GM12891 (cell line): ENCODE data around the gene HEMGN.
A peak's percentile ranks its signal among the peaks of the same experiment; 100 is the strongest.

Experiments
- DNase-seq: peaks from one replicate; pipeline ENCODE4 v3.0.0; 2011; ENCODE audit warnings: low spot score; ENCODE audit not compliant: insufficient read length
- FAIRE-seq: peaks from 2 replicates; lab custom pipeline; 2011; peaks lifted over from hg19 to GRCh38; lab: Jason Lieb, UNC
- PAX5 ChIP-seq: IDR thresholded peaks from 2 replicates; pipeline ENCODE4 v1.6.1; 2011; ENCODE audit warnings: low read length, moderate library complexity, mild to moderate bottlenecking; ENCODE audit not compliant: insufficient read depth, severe bottlenecking
- POLR2A ChIP-seq: IDR thresholded peaks from 2 replicates; pipeline ENCODE4 v1.6.1; 2011; ENCODE audit warnings: low read depth, low read length, control low read depth
- POLR2AphosphoS5 ChIP-seq: IDR thresholded peaks from 2 replicates; pipeline ENCODE4 v1.6.1; 2011; ENCODE audit warnings: low read depth, low read length, control low read depth
- POU2F2 ChIP-seq: IDR thresholded peaks from 2 replicates; pipeline ENCODE4 v1.6.1; 2011; ENCODE audit warnings: low read depth, mild to moderate bottlenecking, control low read depth, low read length, moderate library complexity
- SPI1 ChIP-seq: IDR thresholded peaks from 2 replicates; pipeline ENCODE4 v1.6.1; 2011; ENCODE audit warnings: low read depth, low read length, control low read depth
- TAF1 ChIP-seq: IDR thresholded peaks from 2 replicates; pipeline ENCODE4 v1.6.1; 2011; ENCODE audit warnings: low read depth, low read length, control low read depth

Gene HEMGN

DNA sequence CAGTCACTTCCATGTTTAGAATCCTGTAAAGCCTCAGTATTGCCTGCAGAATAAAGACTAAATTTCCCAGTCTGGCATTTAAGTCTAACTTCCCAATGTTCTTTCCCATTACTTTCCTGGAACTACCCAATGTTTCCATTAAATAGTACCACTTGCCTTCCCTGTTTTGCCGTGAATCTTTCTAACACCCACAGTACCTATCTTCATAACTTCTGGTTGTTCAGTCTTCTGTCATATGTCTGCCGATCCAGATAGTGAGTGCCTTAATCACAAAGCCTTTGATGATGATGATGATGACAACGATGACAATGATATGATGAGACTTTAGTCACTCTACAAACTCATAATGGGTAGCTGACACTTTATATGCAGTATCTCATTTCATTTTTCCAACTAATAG is 6.6 kb upstream of the HEMGN start:
- no peak for FAIRE-seq
- TF ChIP-seq POLR2AphosphoS5: no peak
- TF ChIP-seq POU2F2: no peak
- TF ChIP-seq SPI1: no peak
- no peak for TF ChIP-seq PAX5
- TF ChIP-seq TAF1: no peak
- no peak for TF ChIP-seq POLR2A

GRCh38 chr9:97943308-97943855 is 5.4 kb upstream of the HEMGN start:
- no peak for FAIRE-seq
- TF ChIP-seq PAX5 (no peak), POLR2AphosphoS5 (no peak), POLR2A (no peak), TAF1 (no peak), SPI1 (no peak), POU2F2 (no peak)
- DNase-seq: no peak

More for the DNA sequence above, 6.6 kb upstream of the HEMGN start:
- DNase-seq: no peak

- TF ChIP-seq POLR2A: no peak
- TF ChIP-seq TAF1: no peak
- TF ChIP-seq PAX5: no peak
- TF ChIP-seq POU2F2: no peak
- TF ChIP-seq POLR2AphosphoS5: no peak
- TF ChIP-seq SPI1: no peak
- DNase-seq: no peak
- FAIRE-seq: peak; percentile 40
Observed at GRCh38 chr9:97941323-97941722, 3.4 kb upstream of the HEMGN start.

- no peak for FAIRE-seq
- TF ChIP-seq PAX5: no peak
- no peak for TF ChIP-seq POLR2AphosphoS5
- TF ChIP-seq POLR2A: no peak
- no peak for TF ChIP-seq SPI1
- TF ChIP-seq TAF1: no peak
- no peak for TF ChIP-seq POU2F2
- no peak for DNase-seq
Observed at GRCh38 chr9:97940741-97941140, 2.8 kb upstream of the HEMGN start.

DNA sequence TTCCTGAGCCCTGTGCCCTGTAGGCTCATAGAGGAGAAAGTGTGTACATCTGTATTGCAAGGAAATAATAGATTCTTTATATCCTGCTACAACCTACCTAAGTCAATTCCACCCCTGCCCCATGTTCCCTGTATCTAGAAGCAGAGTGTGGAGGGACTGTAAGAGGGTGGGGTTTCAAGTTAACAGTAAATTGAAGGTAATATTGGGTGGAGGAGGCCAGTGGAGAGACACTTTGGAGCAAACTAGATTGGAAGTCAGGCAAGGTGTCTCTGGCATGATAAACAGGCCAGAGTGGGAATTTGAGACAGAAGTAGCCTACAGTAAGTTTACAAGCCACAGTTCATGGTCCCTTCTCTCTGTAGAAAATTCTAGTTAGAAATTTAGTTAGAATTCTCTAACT is 2.3 kb upstream of the HEMGN start:
- no peak for DNase-seq
- TF ChIP-seq POU2F2 (no peak), POLR2A (no peak)
- no peak for FAIRE-seq

GRCh38 chr9:97936998-97937397 is 974 bp downstream of the HEMGN start:
- DNase-seq (no peak), FAIRE-seq (no peak)
- no peak for TF ChIP-seq TAF1
- no peak for TF ChIP-seq POLR2AphosphoS5
- no peak for TF ChIP-seq POLR2A
- no peak for TF ChIP-seq PAX5
- no peak for TF ChIP-seq SPI1
- no peak for TF ChIP-seq POU2F2

DNA sequence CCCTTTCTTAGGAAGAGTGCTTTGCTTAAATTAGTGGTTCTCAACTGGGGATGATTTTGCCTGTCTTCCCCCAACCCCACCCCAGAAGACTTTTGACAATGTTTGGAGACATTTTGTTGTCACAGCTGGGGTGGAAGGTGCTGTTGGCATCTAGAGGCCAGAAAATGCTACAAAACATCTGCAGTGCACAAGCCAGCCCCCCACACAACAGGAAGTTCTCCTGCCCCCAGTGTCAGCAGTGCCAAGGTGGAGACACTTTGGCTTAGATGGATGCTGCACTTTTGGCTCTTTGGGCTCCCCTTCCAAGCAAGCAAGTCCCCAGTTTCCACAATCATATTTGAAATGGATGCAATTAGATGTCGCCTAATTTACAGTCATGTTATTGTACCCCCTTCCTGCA is 2.7 kb downstream of the HEMGN start:
- TF ChIP-seq PAX5: no peak
- no peak for TF ChIP-seq POLR2AphosphoS5
- TF ChIP-seq SPI1: no peak
- TF ChIP-seq TAF1: no peak
- TF ChIP-seq POU2F2: no peak
- TF ChIP-seq POLR2A: no peak
- no peak for DNase-seq
- peak; percentile 52 for FAIRE-seq

- FAIRE-seq (no peak), DNase-seq (no peak)
- no peak for TF ChIP-seq SPI1
- TF ChIP-seq PAX5: no peak
Observed at GRCh38 chr9:97934321-97935115, 3.5 kb downstream of the HEMGN start.

GRCh38 chr9:97933297-97933998 is 4.5 kb downstream of the HEMGN start:
- TF ChIP-seq TAF1: no peak
- TF ChIP-seq POLR2A: no peak
- TF ChIP-seq POU2F2: no peak
- no peak for TF ChIP-seq PAX5
- no peak for TF ChIP-seq SPI1
- TF ChIP-seq POLR2AphosphoS5: no peak
- DNase-seq (no peak), FAIRE-seq (no peak)

GRCh38 chr9:97930972-97931371 is 7.0 kb downstream of the HEMGN start:
- TF ChIP-seq POLR2A: no peak
- TF ChIP-seq POLR2AphosphoS5: no peak
- TF ChIP-seq TAF1: no peak
- TF ChIP-seq POU2F2: no peak
- FAIRE-seq (no peak), DNase-seq (no peak)
